Peyer's patch (tissue), 4 donors: Measurements from ENCODE around the gene MZF1. TPM values are rescaled to one million over a fixed set of nuclear protein-coding genes. Genes with fewer than 3 reads are reported as not detected.

Experiments
- DNase-seq, 3 donors: peaks; one replicate each; pipeline ENCODE4 v3.0.0-alpha.2; 2017 to 2019
- H3K27ac ChIP-seq, 4 donors: fragments of 200-600 bp; sonication (generic); one replicate each; pipeline ENCODE4 v1.5.1; 2016 to 2019
- H3K27me3 ChIP-seq, 2 donors: fragments of 200-600 bp; sonication (generic); one replicate each; pipeline ENCODE4 v1.5.1; 2019
- H3K36me3 ChIP-seq, 3 donors: fragments of 200-600 bp; sonication (generic); one replicate each; pipeline ENCODE4 v1.5.1; 2016 to 2019
- H3K4me1 ChIP-seq, 4 donors: fragments of 200-600 bp; sonication (generic); one replicate each; pipeline ENCODE4 v1.5.1; 2016 to 2019
- H3K4me3 ChIP-seq, 4 donors: fragments of 200-600 bp; sonication (generic); 1 replicate in 3 of 4; 2 replicates in 1 of 4; pipeline ENCODE4 v1.5.1; 2016 to 2019; ENCODE audit warnings: mild to moderate bottlenecking in 1 of 4
- H3K9me3 ChIP-seq, 4 donors: fragments of 200-600 bp; sonication (generic); one replicate each; pipeline ENCODE4 v1.5.1; 2016 to 2019; ENCODE audit warnings: mild to moderate bottlenecking in 1 of 4
- POLR2A ChIP-seq, 2 donors: fragments of 450-650 bp; IDR thresholded peaks; one replicate each; pipeline ENCODE4 v1.5.1; 2017; ENCODE audit warnings: antibody characterized with exemption in 2 of 2, mild to moderate bottlenecking in 2 of 2, moderate library complexity in 2 of 2
- total RNA-seq, 4 donors: library from RNA; depleted of rRNA; stranded (reverse); fragments of >200 nt; gene quantifications; one replicate each; pipeline ENCODE4 v1.1.0, GENCODE V29; 2016
- TF ChIP-seq, protein P1 (sequence below), 6 experiments: fragments of 450-650 bp in 4 of 6; fragments of 200-600 bp in 2 of 6; sonication (generic) in 1 of 6; IDR thresholded peaks; one replicate each; pipeline ENCODE4 v1.5.1; 2017 to 2019; ENCODE audit warnings: antibody characterized with exemption in 6 of 6, mild to moderate bottlenecking in 3 of 6, moderate library complexity in 1 of 6

The MZF1 gene
- total RNA-seq, 4 donors from 2014 or later, result 60.9 to 123 (median 82.3) TPM

DNA sequence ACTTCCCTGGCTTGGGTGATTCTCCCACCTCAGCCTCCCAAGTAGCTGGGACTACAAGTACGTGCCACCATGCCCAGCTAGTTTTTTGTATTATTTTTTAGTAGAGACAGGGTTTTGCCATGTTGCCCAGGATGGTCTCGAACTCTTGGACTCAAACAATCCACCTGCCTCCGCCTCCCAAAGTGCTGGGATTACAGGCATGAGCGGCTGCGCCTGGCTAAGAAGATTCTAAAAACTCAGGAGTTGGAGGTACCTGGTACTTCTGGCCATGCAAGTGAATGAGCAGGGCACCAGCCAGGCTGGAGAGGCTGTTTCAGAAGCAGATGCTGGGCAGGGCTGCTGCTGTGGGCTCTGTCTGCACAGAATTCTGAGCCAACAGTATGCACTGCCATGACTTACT, 6.1 kb downstream of the MZF1 start:
- TF ChIP-seq POLR2A (IDR thresholded peaks at IDR 0.05), result no peak
- TF ChIP-seq, protein P1, sequence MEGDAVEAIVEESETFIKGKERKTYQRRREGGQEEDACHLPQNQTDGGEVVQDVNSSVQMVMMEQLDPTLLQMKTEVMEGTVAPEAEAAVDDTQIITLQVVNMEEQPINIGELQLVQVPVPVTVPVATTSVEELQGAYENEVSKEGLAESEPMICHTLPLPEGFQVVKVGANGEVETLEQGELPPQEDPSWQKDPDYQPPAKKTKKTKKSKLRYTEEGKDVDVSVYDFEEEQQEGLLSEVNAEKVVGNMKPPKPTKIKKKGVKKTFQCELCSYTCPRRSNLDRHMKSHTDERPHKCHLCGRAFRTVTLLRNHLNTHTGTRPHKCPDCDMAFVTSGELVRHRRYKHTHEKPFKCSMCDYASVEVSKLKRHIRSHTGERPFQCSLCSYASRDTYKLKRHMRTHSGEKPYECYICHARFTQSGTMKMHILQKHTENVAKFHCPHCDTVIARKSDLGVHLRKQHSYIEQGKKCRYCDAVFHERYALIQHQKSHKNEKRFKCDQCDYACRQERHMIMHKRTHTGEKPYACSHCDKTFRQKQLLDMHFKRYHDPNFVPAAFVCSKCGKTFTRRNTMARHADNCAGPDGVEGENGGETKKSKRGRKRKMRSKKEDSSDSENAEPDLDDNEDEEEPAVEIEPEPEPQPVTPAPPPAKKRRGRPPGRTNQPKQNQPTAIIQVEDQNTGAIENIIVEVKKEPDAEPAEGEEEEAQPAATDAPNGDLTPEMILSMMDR (IDR thresholded peaks at IDR 0.05), result no peak
- no peak overlapping the region for H3K4me3 ChIP-seq
- peaks cover 4 to 20% (median 13%) of the 10 kb centered on the region in 4 donors for H3K4me1 ChIP-seq
- peaks cover 0 to 23% (median 0%) of the 10 kb centered on the region in 3 donors for H3K36me3 ChIP-seq
- H3K27ac ChIP-seq, result no peak overlapping the region
- peak in 2 of 3 donors; percentile 24 to 29 for DNase-seq
- no peaks in the 10 kb centered on the region for H3K9me3 ChIP-seq
- H3K27me3 ChIP-seq, result no peaks in the 10 kb centered on the region

DNA sequence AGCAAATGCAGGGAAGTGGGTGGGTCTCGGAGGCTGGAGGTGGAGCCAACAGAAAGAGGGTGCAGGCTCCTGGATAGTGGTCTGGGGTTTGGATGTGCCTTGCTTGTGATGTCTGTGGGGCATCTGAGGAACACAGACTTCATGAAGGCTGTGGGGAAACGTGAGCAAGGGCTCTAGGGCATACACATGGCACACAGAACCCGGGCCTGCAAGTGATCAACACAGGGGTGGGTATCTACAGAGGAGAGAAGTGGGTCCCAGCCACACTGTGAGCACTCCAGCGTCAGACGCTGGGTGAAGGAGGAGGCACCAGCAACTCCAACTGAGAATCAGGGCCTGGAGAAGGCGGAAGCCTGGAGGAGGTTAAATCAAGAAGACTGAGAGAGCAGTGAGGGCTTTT, 9.3 kb downstream of the MZF1 start:
- H3K36me3 ChIP-seq, result peaks cover 0 to 2% (median 0%) of the 10 kb centered on the region in 3 donors
- no peaks in the 10 kb centered on the region for H3K9me3 ChIP-seq
- peak in 1 of 3 donors; percentile 41 for DNase-seq
- peaks cover 4 to 35% (median 23%) of the 10 kb centered on the region in 4 donors for H3K4me1 ChIP-seq
- TF ChIP-seq, protein P1 (IDR thresholded peaks at IDR 0.05), result no peak
- no peak for TF ChIP-seq POLR2A (IDR thresholded peaks at IDR 0.05)
- H3K27ac ChIP-seq, result no peak overlapping the region
- H3K4me3 ChIP-seq, result no peak overlapping the region
- no peaks in the 10 kb centered on the region for H3K27me3 ChIP-seq

DNA sequence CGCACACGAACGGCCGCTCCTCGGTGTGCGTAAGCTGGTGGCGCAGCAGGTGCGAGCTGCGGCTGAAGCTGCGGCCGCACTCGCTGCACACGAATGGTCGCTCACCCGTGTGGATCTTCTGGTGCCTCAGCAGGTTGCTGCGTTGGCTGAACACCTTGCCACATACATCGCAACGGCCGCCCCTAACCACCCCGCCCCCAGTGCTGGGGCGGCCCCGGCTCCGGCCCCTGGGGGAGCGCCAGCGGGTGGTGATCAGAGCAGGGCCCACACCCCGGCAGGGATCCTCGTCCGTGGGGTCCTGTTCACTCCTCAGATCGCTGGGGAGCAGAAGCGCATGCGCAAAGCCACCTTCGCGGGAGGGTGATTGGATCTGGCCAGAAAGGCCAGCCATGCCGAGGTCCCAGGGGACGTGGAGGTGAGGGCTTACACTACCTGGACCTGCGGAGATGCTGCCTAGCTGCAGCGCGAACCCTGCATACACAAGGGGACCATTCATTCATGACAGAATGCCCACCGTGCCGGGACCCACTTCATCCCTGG, 10.0 kb downstream of the MZF1 start:
- TF ChIP-seq, protein P1 (IDR thresholded peaks at IDR 0.05), result no peak
- TF ChIP-seq POLR2A (IDR thresholded peaks at IDR 0.05), result no peak
- H3K27me3 ChIP-seq, result no peaks in the 10 kb centered on the region
- peaks cover 4 to 35% (median 23%) of the 10 kb centered on the region in 4 donors for H3K4me1 ChIP-seq
- peak overlapping the region; percentile 2 to 72 (median 34) for H3K27ac ChIP-seq
- no peaks in the 10 kb centered on the region for H3K36me3 ChIP-seq
- peak overlapping the region; percentile 40 to 54 (median 51) for H3K4me3 ChIP-seq
- DNase-seq, result peak in 1 of 3 donors; percentile 60
- no peaks in the 10 kb centered on the region for H3K9me3 ChIP-seq

DNA sequence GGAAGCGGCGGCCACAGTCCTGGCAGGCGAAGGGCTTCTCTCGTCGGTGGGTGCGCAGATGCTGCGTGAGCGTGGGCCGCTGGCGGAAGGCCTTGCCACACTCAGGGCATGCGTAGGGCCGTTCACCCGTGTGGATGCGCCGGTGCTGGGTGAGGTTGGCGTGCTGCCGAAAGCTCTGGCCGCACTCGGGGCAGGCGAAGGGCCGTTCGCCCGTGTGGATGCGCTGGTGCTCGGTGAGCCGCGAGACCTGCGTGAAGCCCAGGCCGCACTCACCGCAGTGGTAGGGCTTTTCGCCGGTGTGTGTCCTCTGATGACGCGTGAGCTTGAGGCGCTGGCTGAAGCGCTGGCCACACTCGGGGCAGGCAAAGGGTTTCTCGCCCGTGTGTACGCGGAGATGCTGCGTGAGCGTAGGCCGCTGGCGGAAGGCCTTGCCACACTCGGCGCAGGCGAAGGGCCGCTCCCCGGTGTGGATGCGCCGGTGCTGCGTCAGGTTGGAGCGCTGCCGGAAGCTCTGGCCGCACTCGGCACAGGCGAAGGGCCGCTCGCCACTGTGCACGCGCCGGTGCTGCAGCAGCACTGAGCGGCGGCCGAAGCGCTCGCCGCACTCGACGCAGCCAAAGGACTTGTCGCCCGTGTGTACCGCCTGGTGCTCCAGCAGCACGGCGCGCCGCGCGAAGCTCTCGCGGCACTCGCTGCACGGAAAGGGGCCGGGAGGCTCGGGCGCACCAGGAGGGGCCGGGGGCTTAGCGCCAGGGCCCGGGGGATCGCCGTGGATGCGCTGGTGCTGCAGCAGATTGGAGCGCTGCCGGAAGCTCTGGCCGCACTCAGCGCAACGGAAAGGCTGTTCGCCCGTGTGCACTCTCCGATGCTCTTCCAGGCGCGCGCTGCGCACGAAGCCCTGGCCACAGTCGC, 10.8 kb downstream of the MZF1 start:
- TF ChIP-seq, protein P1 (IDR thresholded peaks at IDR 0.05), result no peak
- TF ChIP-seq POLR2A (IDR thresholded peaks at IDR 0.05), result no peak
- Histone ChIP-seq H3K4me3 (peak overlapping the region; percentile 40 to 54 (median 51)), H3K4me1 (peaks cover 4 to 38% (median 26%) of the 10 kb centered on the region in 4 donors), H3K27me3 (no peaks in the 10 kb centered on the region), H3K9me3 (no peaks in the 10 kb centered on the region), H3K36me3 (no peaks in the 10 kb centered on the region), H3K27ac (peak overlapping the region; percentile 2 to 72 (median 34))
- DNase-seq, result peak in 2 of 3 donors; percentile 64 to 65

DNA sequence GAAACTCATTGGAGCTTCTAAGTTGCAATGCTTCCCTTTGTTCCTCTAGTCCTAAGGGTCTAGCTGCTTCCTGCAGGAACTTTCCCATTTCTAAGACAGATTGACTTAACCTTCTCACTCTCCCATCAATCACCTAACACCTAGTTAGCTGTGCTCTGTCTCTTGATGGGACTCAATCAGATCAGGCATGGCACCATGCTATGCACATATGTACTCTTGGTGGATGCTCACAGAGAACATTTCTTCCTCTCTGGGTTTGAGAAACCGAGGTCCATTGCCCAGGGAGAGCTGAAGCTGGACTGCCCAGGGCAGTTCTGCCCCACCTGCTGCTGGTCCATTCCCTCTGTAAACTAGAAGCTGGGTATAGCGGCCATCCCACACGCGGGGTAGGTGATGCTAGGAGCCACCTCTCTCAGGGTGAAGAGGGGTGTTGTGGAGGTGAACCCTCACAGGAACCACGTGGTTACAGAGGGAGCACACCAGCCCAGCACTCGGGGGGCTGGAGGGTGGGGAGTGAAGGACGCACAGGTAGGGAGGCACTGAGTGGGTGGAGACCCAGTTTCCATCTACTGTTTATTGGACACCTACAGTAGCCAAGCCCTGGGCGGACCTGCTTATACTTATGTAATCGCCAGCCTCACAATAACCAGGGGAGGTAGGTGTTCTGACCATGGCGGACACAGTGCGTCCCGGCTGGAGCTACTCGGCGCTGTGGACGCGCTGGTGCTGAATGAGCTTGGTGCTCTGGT, 11.6 kb downstream of the MZF1 start:
- peaks cover 0 to 6% (median 0%) of the 10 kb centered on the region in 3 donors for H3K36me3 ChIP-seq
- peak overlapping the region in 1 of 4 donors; percentile 43 for H3K27ac ChIP-seq
- H3K4me3 ChIP-seq, result peak overlapping the region in 3 of 4 donors; percentile 51 to 54 (median 51)
- peaks cover 4 to 47% (median 32%) of the 10 kb centered on the region in 4 donors for H3K4me1 ChIP-seq
- no peaks in the 10 kb centered on the region for H3K27me3 ChIP-seq
- TF ChIP-seq POLR2A (IDR thresholded peaks at IDR 0.05), result no peak
- TF ChIP-seq, protein P1 (IDR thresholded peaks at IDR 0.05), result no peak
- DNase-seq, result no peak
- H3K9me3 ChIP-seq, result no peaks in the 10 kb centered on the region
